K562 (cell line): ENCODE data around the gene CARD10. TPM values are rescaled to one million over a fixed set of nuclear protein-coding genes. Genes with fewer than 3 reads are reported as not detected.

Experiments
- ATAC-seq: fragments of 200-7000 bp; cut with Tn5 transposase; 3 replicates; pipeline ENCODE4 v1.9.1; 2020; ENCODE audit warnings: moderate library complexity
- BruUV-seq: library from RNA; stranded (reverse); fragments of 400-500 nt; replicated peaks from 2 replicates; lab custom pipeline; 2021; lab: Mats Ljungman, UMichigan
- CTCF ChIA-PET: fragments of 300-600 bp; formaldehyde crosslinking; extraction: SDS; loops from one replicate; lab custom pipeline; 2021; ENCODE audit warnings: low intra/inter-chr PET ratio; lab: Yijun Ruan, JAX
- POLR2A ChIA-PET: fragments of 300-600, 350-650 bp; sonication (Branson Sonifier 250); formaldehyde crosslinking; extraction: SDS; loops from one replicate; lab custom pipeline; 2021; ENCODE audit warnings: antibody characterized with exemption, inconsistent platforms; lab: Yijun Ruan, JAX
- DNase-seq, 4 experiments: peaks; one replicate each; pipeline versions ENCODE4 v3.0.0 to v3.0.0-alpha.2; 2011 to 2018; ENCODE audit warnings: low spot score in 3 of 4, mixed read lengths in 3 of 4; ENCODE audit errors: extremely low read depth in 1 of 4
- FAIRE-seq: peaks from 2 replicates; lab custom pipeline; 2011; peaks lifted over from hg19 to GRCh38; lab: Jason Lieb, UNC
- H2AFZ ChIP-seq: 2 replicates; pipeline ENCODE4 v1.6.0; 2011; ENCODE audit warnings: low read depth, low read length, control low read depth, inconsistent platforms
- H3K27ac ChIP-seq: fragments of 200-600 bp; 3 replicates; pipeline ENCODE4 v1.8.0; 2011; ENCODE audit warnings: low read depth, mild to moderate bottlenecking, control low read depth, inconsistent platforms, low read length, moderate library complexity, mixed read lengths; ENCODE audit errors: extremely low read depth
- H3K27me3 ChIP-seq, 2 experiments: fragments of 300-600 bp in 1 of 2; 2 replicates in 1 of 2; 3 replicates in 1 of 2; pipeline versions ENCODE4 v1.6.0 to v1.8.0; 2011; ENCODE audit warnings: inconsistent platforms in 2 of 2, low read length in 2 of 2, mild to moderate bottlenecking in 1 of 2, mixed read lengths in 1 of 2, moderate library complexity in 1 of 2; ENCODE audit not compliant: control insufficient read depth in 2 of 2, insufficient read depth in 2 of 2
- H3K36me3 ChIP-seq: fragments of 300-600 bp; 3 replicates; pipeline ENCODE4 v1.8.0; 2011; ENCODE audit warnings: mild to moderate bottlenecking, low read length, inconsistent platforms; ENCODE audit not compliant: control insufficient read depth, insufficient read depth
- H3K4me1 ChIP-seq, 2 experiments: fragments of 200-600 bp in 1 of 2; replicated peaks in 1 of 2; 2 replicates in 1 of 2; 3 replicates in 1 of 2; pipeline versions ENCODE4 v1.5.1 to v1.8.0; 2011; ENCODE audit warnings: inconsistent platforms in 2 of 2, low read length in 2 of 2, mild to moderate bottlenecking in 1 of 2, mixed read lengths in 1 of 2, moderate library complexity in 1 of 2; ENCODE audit not compliant: control insufficient read depth in 2 of 2, insufficient read depth in 2 of 2
- H3K4me2 ChIP-seq: 2 replicates; pipeline ENCODE4 v1.6.1; 2011; ENCODE audit warnings: low read length, control low read depth, inconsistent platforms, mixed read lengths; ENCODE audit not compliant: insufficient read depth
- H3K4me3 ChIP-seq: fragments of 200-600 bp; sonication (generic), shearing (Covaris generic); 2 replicates; pipeline ENCODE4 v1.5.1; 2016; ENCODE audit warnings: control low read depth, inconsistent platforms
- H3K79me2 ChIP-seq: fragments of 200-600 bp; 3 replicates; pipeline ENCODE4 v1.8.0; 2011; ENCODE audit warnings: low read length, inconsistent platforms; ENCODE audit not compliant: control insufficient read depth, insufficient read depth
- H3K9ac ChIP-seq, 2 experiments: 2 replicates each; pipeline versions ENCODE4 v1.6.0 to v1.6.1; 2011; ENCODE audit warnings: low read depth in 2 of 2, low read length in 2 of 2, control low read depth in 1 of 2, inconsistent platforms in 1 of 2, mild to moderate bottlenecking in 1 of 2, mixed read lengths in 1 of 2; ENCODE audit not compliant: insufficient read depth in 1 of 2
- H3K9me1 ChIP-seq: one replicate; pipeline ENCODE4 v1.6.0; 2011; ENCODE audit warnings: inconsistent platforms, mild to moderate bottlenecking, low read length, moderate library complexity; ENCODE audit not compliant: control insufficient read depth, insufficient read depth
- H3K9me3 ChIP-seq: replicated peaks from 2 replicates; pipeline ENCODE4 v1.5.1; 2011; ENCODE audit warnings: low read depth, low read length, inconsistent platforms; ENCODE audit not compliant: control insufficient read depth, insufficient read depth
- H4K20me1 ChIP-seq: replicated peaks from 2 replicates; pipeline ENCODE4 v1.6.1; 2011; ENCODE audit warnings: low read length, inconsistent platforms, mixed read lengths; ENCODE audit not compliant: control insufficient read depth, insufficient read depth
- BMI1 ChIP-seq: fragments of 150-350 bp; IDR thresholded peaks from 2 replicates; pipeline ENCODE4 v1.6.1; 2014; ENCODE audit warnings: low read length
- CEBPZ ChIP-seq: fragments of 150-350 bp; IDR thresholded peaks from 2 replicates; pipeline ENCODE4 v1.6.1; 2014; ENCODE audit warnings: low read depth, mild to moderate bottlenecking, low read length, borderline replicate concordance
- CTCFL ChIP-seq: IDR thresholded peaks from 2 replicates; pipeline ENCODE4 v1.6.1; 2011; ENCODE audit warnings: borderline replicate concordance, low read depth, mild to moderate bottlenecking, moderate library complexity, low read length; ENCODE audit not compliant: insufficient read depth, poor library complexity, severe bottlenecking
- FOXJ3 ChIP-seq: sonication (generic); formaldehyde crosslinking; IDR thresholded peaks from 2 replicates; pipeline ENCODE4 v1.4.0; 2020; ENCODE audit warnings: mild to moderate bottlenecking, missing genetic modification reagents
- HDAC3 ChIP-seq: fragments of 450-650 bp; IDR thresholded peaks from 2 replicates; pipeline ENCODE4 v1.6.1; 2018; ENCODE audit warnings: borderline replicate concordance, mild to moderate bottlenecking, moderate library complexity; ENCODE audit not compliant: partially characterized antibody
- HNRNPLL ChIP-seq: fragments of 200-400 bp; formaldehyde crosslinking; IDR thresholded peaks from 2 replicates; pipeline ENCODE4 v1.6.1; 2017; ENCODE audit warnings: low read length, low read depth, mild to moderate bottlenecking; ENCODE audit not compliant: poor library complexity, severe bottlenecking
- MTF1 ChIP-seq: fragments of 250-450 bp; sonication (Bioruptor Pico); IDR thresholded peaks from 2 replicates; pipeline ENCODE4 v1.9.0; 2021; ENCODE audit warnings: moderate library complexity, mild to moderate bottlenecking, inconsistent platforms, borderline replicate concordance
- PTRF ChIP-seq: fragments of 450-650 bp; IDR thresholded peaks from 2 replicates; pipeline ENCODE4 v1.6.1; 2016; ENCODE audit warnings: mild to moderate bottlenecking, missing genetic modification characterization, missing compliant biosample characterization
- ZNF146 ChIP-seq: IDR thresholded peaks from one replicate; pipeline ENCODE4 v1.6.1; 2018; ENCODE audit warnings: missing compliant biosample characterization; ENCODE audit not compliant: unreplicated experiment
- WGBS: fragments of 100-300 bp; shearing (Covaris generic); methylation state at CpG from one replicate; pipeline ENCODE4 v1.1.6; 2016; ENCODE audit warnings: low coverage, mixed read lengths; ENCODE audit not compliant: insufficient coverage; ENCODE audit errors: missing lambda C conversion rate; 5-methylcytosine and 5-hydroxymethylcytosine counted together
- in situ Hi-C: fragments of 300-500 bp; cut with MboI; formaldehyde crosslinking; loops from 4 replicates; pipeline ENCODE4 v1.15.0; 2018; ENCODE audit warnings: inconsistent platforms, mixed read lengths
- intact Hi-C: fragments of 100-400 bp; cut with micrococcal nuclease; formaldehyde crosslinking; loops from 2 replicates; pipeline ENCODE4 v1.14.2; 2022
- polyA plus RNA-seq, 8 experiments: library from polyadenylated mRNA; depleted of rRNA in 4 of 8; stranded (reverse) in 5 of 8; unstranded in 3 of 8; fragments of >200 nt; fragmentation: Nextera tagmentation in 2 of 8; fragmentation: Illumina TruSeq in 1 of 8; extraction: Ambion mirVana in 2 of 8; extraction: Trizol in 1 of 8; gene quantifications; 2 replicates each; pipeline versions ENCODE4 v1.2.1 to v1.2.3, GENCODE V29; 2011 to 2014; ENCODE audit warnings: inconsistent platforms in 1 of 8, missing spikeins in 1 of 8
- total RNA-seq, 7 experiments: library from RNA; depleted of rRNA in 6 of 7; stranded (reverse); fragments of >200 nt in 6 of 7; fragmentation: Illumina TruSeq in 2 of 7; extraction: Trizol in 2 of 7; gene quantifications; 2 replicates each; pipeline versions ENCODE4 v1.2.1 to v1.2.3, GENCODE V29; 2011 to 2021; ENCODE audit warnings: low replicate concordance in 1 of 7
- TF ChIP-seq, protein P1 (sequence below): sonication (generic); formaldehyde crosslinking; IDR thresholded peaks from 2 replicates; pipeline ENCODE4 v1.8.0; 2022; ENCODE audit warnings: mild to moderate bottlenecking, missing genetic modification reagents
- TF ChIP-seq, protein P2 (sequence below): fragments of 450-650 bp; IDR thresholded peaks from 2 replicates; pipeline ENCODE4 v1.7.0; 2016; ENCODE audit warnings: borderline replicate concordance
- TF ChIP-seq, protein P3 (sequence below), 2 experiments: fragments of 450-650 bp; conservative IDR thresholded peaks; 2 replicates each; pipeline ENCODE4 v1.6.1; 2017; ENCODE audit warnings: mild to moderate bottlenecking in 2 of 2, moderate library complexity in 2 of 2

Gene CARD10
- total and polyA plus RNA-seq, 9 of the 15 experiments (the other 6 are each of a cell fraction or from before 2014, with no cell fraction given): 0.13 to 5.8 (median 1.6) TPM

- CTCF ChIA-PET: interaction anchor here (0.6 kb wide), 1 partner anchor 184 kb away, joined by 3 read pairs; no protein-coding TSS in a partner anchor
- no peak for TF ChIP-seq FOXJ3
- no peak for TF ChIP-seq BMI1
- TF ChIP-seq HNRNPLL: no peak
- TF ChIP-seq, protein P1, sequence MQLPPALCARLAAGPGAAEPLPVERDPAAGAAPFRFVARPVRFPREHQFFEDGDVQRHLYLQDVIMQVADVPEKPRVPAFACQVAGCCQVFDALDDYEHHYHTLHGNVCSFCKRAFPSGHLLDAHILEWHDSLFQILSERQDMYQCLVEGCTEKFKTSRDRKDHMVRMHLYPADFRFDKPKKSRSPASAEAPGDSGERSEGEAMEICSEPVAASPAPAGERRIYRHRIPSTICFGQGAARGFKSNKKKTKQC: no peak
- TF ChIP-seq MTF1 (CRISPR knock-in tag): no peak
- TF ChIP-seq CEBPZ: no peak
- no peak for TF ChIP-seq HDAC3
- no peak for TF ChIP-seq PTRF (tag)
- TF ChIP-seq, protein P2, sequence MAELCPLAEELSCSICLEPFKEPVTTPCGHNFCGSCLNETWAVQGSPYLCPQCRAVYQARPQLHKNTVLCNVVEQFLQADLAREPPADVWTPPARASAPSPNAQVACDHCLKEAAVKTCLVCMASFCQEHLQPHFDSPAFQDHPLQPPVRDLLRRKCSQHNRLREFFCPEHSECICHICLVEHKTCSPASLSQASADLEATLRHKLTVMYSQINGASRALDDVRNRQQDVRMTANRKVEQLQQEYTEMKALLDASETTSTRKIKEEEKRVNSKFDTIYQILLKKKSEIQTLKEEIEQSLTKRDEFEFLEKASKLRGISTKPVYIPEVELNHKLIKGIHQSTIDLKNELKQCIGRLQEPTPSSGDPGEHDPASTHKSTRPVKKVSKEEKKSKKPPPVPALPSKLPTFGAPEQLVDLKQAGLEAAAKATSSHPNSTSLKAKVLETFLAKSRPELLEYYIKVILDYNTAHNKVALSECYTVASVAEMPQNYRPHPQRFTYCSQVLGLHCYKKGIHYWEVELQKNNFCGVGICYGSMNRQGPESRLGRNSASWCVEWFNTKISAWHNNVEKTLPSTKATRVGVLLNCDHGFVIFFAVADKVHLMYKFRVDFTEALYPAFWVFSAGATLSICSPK: no peak
- TF ChIP-seq, protein P3, sequence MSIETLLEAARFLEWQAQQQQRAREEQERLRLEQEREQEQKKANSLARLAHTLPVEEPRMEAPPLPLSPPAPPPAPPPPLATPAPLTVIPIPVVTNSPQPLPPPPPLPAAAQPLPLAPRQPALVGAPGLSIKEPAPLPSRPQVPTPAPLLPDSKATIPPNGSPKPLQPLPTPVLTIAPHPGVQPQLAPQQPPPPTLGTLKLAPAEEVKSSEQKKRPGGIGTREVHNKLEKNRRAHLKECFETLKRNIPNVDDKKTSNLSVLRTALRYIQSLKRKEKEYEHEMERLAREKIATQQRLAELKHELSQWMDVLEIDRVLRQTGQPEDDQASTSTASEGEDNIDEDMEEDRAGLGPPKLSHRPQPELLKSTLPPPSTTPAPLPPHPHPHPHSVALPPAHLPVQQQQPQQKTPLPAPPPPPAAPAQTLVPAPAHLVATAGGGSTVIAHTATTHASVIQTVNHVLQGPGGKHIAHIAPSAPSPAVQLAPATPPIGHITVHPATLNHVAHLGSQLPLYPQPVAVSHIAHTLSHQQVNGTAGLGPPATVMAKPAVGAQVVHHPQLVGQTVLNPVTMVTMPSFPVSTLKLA (conservative IDR thresholded peaks at IDR 0.05): no peak
- TF ChIP-seq ZNF146 (CRISPR knock-in tag): no peak
- TF ChIP-seq CTCFL: no peak
These were observed 55.0 kb downstream of the CARD10 start for GRCh38 chr22:37464181-37464580.

More at GRCh38 chr22:37464181-37464580, 55.0 kb downstream of the CARD10 start:
- 0% methylated on average over 3 of the region's 4 CpGs for WGBS
- no peak overlapping the region for H3K4me2 ChIP-seq
- H3K4me3 ChIP-seq: no peak overlapping the region
- in situ Hi-C loops (no loop called here), intact Hi-C loops (no loop called here)
- H4K20me1 ChIP-seq: no peaks in the 10 kb centered on the region
- no TSS peak for BruUV-seq
- DNase-seq: no peak
- H3K4me1 ChIP-seq: no peaks in the 10 kb centered on the region
- no peaks in the 10 kb centered on the region for H3K36me3 ChIP-seq
- no peak for FAIRE-seq
- no peak for ATAC-seq
- no peaks in the 10 kb centered on the region for H3K79me2 ChIP-seq
- POLR2A ChIA-PET: interaction anchor here (0.9 kb wide), 1 partner anchor 16 kb away, joined by 3 read pairs; no protein-coding TSS in a partner anchor
- no peaks in the 10 kb centered on the region for H3K9me3 ChIP-seq
- H3K9me1 ChIP-seq: no peaks in the 10 kb centered on the region
- no peak overlapping the region for H3K27ac ChIP-seq
- H2AFZ ChIP-seq: no peak overlapping the region
- no peak overlapping the region for H3K9ac ChIP-seq
- peaks cover 0 to 35% of the 10 kb centered on the region in 2 experiments; a peak in 2 of 5 replicates for H3K27me3 ChIP-seq
